ENCODE data around the gene UBQLNL.

UBQLNL gene

GRCh38 chr11:5507177-5507932 is 9.1 kb downstream of the UBQLNL start:
- DNase-seq = no peak

DNA sequence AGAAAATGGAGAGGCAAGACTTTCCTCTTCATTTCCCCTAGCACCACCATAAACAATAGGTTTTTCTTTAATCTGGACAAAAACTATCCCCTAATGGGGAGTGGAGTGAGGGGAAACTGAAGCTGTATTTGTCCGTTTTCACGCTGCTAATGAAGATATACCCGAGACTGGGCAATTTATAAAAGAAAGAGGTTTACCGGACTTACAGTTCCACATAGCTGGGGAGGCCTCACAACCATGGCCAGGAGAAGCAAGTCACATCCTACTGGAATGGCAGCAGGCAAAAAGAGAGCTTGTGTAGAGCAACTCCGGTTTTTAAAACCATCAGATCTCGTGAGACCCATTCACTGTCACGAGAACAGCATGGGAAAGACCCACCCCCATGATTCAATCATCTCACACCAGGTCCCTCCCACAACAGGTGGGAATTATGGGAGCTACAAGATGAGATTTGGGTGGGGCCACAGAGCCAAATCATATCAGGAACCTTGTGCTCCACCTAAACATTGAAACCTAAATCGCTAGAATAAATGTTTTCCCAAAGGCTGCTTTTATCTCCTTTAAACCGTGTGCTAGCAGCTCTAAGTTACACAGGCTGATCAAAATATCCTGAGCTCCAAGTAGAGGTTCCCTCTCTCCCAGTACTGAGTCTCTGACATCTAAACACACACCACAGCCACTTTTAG is 11.0 kb downstream of the UBQLNL start:
- no peak for DNase-seq

DNA sequence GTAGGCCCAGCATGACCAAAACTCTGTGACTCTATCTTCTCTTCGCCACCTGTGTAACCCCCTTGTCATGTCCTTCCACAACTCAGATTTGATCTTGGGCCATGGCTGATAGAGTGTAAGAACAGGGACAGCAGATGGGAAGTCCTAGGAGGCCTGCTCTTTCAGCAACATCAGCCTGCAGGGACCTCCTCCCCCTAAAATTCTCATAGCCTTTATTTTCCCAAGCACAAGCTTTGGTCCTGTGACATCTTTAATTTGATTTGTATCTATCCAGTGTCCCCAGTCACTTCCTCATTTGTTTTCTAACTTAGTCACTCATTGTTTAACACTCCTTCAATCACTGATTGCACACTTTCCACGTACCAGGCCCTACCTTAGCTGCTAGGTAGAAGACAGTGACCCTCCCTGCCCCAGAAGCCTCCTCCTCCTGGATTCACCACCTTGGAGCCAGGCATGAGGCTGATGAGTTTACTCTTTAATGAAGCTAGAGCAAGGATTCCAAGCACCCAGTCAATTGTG is 12.0 kb downstream of the UBQLNL start:
- DNase-seq = no peak

- DNase-seq = no peak
Observed at GRCh38 chr11:5500393-5500801, 16.1 kb downstream of the UBQLNL start.

GRCh38 chr11:5499671-5500070 is 16.8 kb downstream of the UBQLNL start:
- DNase-seq = no peak

- DNase-seq = no peak
Observed at GRCh38 chr11:5489576-5490357, 26.7 kb downstream of the UBQLNL start.

DNA sequence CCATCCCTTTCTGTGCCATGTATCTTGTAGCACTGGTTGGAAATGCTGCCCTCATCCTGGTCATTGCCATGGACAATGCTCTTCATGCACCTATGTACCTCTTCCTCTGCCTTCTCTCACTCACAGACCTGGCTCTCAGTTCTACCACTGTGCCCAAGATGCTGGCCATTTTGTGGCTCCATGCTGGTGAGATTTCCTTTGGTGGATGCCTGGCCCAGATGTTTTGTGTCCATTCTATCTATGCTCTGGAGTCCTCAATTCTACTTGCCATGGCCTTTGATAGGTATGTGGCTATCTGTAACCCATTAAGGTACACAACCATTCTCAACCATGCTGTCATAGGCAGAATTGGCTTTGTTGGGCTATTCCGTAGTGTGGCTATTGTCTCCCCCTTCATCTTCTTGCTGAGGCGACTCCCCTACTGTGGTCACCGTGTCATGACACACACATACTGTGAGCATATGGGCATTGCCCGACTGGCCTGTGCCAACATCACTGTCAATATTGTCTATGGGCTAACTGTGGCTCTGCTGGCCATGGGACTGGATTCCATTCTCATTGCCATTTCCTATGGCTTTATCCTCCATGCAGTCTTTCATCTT is 27.6 kb downstream of the UBQLNL start:
- no peak for DNase-seq

DNA sequence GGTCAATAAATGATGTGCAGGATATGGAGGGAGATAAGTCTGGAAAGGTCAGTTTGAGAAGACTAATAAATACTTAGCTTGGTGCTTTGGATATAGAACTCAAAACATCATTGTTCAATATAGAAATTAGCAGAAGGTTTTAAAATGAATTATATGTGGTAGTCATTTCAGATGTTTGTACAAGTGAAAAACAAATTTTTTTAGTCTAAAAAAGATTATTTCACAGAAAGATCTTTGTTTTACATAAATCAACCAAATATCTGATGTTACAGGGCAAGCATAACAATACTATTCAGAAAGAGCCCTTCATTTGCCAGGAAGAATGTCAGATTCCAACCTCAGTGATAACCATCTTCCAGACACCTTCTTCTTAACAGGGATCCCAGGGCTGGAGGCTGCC is 28.1 kb downstream of the UBQLNL start, which contains the start of gene OR52D1:
OR52D1 (plus strand) TSS at position 301 of the 400 bp plus-strand sequence; CDS start at position 323, 22 bp downstream.
- no peak for DNase-seq

- no peak for DNase-seq
Observed at GRCh38 chr11:5486421-5486820, 30.1 kb downstream of the UBQLNL start.

- no peak for DNase-seq
Observed at GRCh38 chr11:5486003-5486402, 30.5 kb downstream of the UBQLNL start.

DNA sequence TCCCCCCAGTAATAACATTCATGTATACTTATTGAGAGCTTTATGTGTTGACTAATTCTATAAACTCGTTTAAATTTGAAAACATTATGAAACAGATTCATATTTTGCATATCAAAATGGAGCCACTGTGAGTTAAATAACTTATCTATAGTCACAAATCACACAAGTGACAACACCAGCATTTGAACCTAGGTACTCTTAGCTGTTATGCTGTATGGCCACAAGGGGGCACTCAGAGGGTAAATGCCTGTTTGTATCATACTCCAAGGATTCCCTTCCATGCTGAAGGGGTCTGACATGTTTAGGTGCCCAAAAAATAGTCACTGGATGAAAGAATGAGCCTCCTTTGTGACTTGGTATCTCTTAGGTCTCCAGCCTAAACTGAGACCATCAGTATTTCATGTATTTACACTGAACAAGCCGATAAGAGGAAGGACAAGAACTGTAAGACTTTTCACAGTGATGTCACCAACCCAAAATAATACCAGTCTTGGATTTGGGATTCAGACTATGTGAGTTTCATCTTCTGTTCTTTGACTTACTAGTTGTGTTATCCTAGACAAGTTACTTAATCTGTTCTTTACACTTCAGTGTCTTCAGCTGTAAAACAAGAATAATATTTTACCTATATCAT is 40.2 kb downstream of the UBQLNL start:
- peak; percentile 87 for DNase-seq

DNA sequence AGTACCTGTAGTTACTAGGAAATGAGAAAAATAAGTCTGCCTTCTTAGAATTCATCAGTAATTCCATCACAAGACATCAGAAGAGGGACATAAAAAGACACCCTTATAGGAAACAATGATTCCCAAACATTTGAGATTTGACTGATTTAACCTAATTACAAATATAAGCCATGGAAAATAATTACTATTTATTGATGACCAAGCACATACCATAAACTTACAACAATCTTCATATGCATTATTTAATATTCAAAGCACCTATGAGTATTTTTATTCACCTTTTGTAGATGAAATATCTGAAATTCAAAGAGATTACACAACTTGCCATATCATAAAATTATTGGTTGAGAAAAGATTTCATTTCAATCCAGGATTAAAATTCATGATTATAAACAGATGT is 42.6 kb downstream of the UBQLNL start:
- no peak for DNase-seq

DNA sequence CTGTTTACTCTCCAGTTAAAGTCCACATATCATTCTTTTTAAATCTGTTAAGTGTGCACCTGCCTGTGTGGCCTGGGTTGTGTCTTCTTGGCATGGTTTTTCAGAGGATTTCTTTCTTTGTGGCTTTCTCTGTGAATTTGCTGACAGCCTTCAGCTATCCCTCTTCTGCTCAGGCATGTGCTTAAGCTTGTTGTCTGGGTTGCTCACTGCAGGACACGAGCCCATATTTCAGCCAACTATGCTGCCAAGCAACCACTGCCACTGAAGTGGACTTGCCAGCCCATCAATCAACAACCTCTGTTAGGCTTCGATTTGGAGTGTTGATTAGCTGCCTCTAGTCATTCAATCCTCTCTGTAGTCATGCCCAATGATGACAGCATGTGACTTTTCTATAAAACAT is 49.0 kb downstream of the UBQLNL start:
- no peak for DNase-seq
